HepG2 (cell line): Measurements from ENCODE around the gene ATP2B2. TPM values are rescaled to one million over a fixed set of nuclear protein-coding genes. Genes with fewer than 3 reads are reported as not detected.
A peak's percentile ranks its signal among the peaks of the same experiment; 100 is the strongest.

Experiments
- ATAC-seq: fragments of 200-7000 bp; cut with Tn5 transposase; 3 replicates; pipeline ENCODE4 v1.9.1; 2020; ENCODE audit warnings: mild to moderate bottlenecking, moderate library complexity
- BruUV-seq: library from RNA; stranded (reverse); fragments of 400-500 nt; replicated peaks from 2 replicates; lab custom pipeline; 2021; lab: Mats Ljungman, UMichigan
- CTCF ChIA-PET: fragments of 300-600 bp; formaldehyde crosslinking; extraction: SDS; loops from one replicate; lab custom pipeline; 2021; ENCODE audit warnings: low total read pairs, inconsistent platforms, low intra/inter-chr PET ratio; lab: Yijun Ruan, JAX
- POLR2A ChIA-PET: fragments of 350-600 bp; sonication (Branson Sonifier 250); formaldehyde crosslinking; loops from one replicate; lab custom pipeline; 2020; ENCODE audit warnings: antibody characterized with exemption, inconsistent platforms; lab: Yijun Ruan, JAX
- DNase-seq: peaks from one replicate; pipeline ENCODE4 v3.0.0-alpha.2; 2015; ENCODE audit warnings: low spot score
- FAIRE-seq: peaks from 3 replicates; lab custom pipeline; 2011; peaks lifted over from hg19 to GRCh38; lab: Jason Lieb, UNC
- H2AFZ ChIP-seq: one replicate; pipeline ENCODE4 v1.6.1; 2011; ENCODE audit warnings: low read length, inconsistent platforms
- H3K27ac ChIP-seq: fragments of 300-600 bp; 3 replicates; pipeline ENCODE4 v1.8.0; 2011; ENCODE audit warnings: mixed run types, mild to moderate bottlenecking, mixed read lengths, low read length, inconsistent platforms; ENCODE audit not compliant: insufficient read depth; ENCODE audit errors: extremely low read length
- H3K27me3 ChIP-seq, 2 experiments: fragments of 200-600 bp in 1 of 2; 2 replicates in 1 of 2; 3 replicates in 1 of 2; pipeline versions ENCODE4 v1.6.0 to v1.8.0; 2011; ENCODE audit warnings: low read length in 2 of 2, mild to moderate bottlenecking in 2 of 2, moderate library complexity in 2 of 2, inconsistent platforms in 1 of 2; ENCODE audit not compliant: insufficient read depth in 2 of 2, control insufficient read depth in 1 of 2
- H3K36me3 ChIP-seq, 2 experiments: fragments of 200-600 bp in 1 of 2; replicated peaks in 1 of 2; 2 replicates in 1 of 2; 3 replicates in 1 of 2; pipeline versions ENCODE4 v1.5.1 to v1.8.0; 2011; ENCODE audit warnings: low read length in 2 of 2, inconsistent platforms in 1 of 2; ENCODE audit not compliant: insufficient read depth in 2 of 2, control insufficient read depth in 1 of 2
- H3K4me1 ChIP-seq: 2 replicates; pipeline ENCODE4 v1.5.1; 2012; ENCODE audit warnings: low read length, inconsistent platforms; ENCODE audit not compliant: insufficient read depth
- H3K4me2 ChIP-seq: 2 replicates; pipeline ENCODE4 v1.6.0; 2011; ENCODE audit warnings: low read depth, low read length, inconsistent platforms
- H3K4me3 ChIP-seq, 3 experiments: fragments of 200-600 bp in 1 of 3; sonication (generic), shearing (Covaris generic) in 1 of 3; replicated peaks in 1 of 3; 2 replicates each; pipeline ENCODE4 v1.5.1; 2011 to 2016; ENCODE audit warnings: low read length in 3 of 3, inconsistent platforms in 2 of 3, low read depth in 2 of 3, mild to moderate bottlenecking in 2 of 3, control low read depth in 1 of 3, mixed read lengths in 1 of 3; ENCODE audit not compliant: insufficient read depth in 1 of 3
- H3K79me2 ChIP-seq: one replicate; pipeline ENCODE4 v1.6.1; 2011; ENCODE audit warnings: low read length, inconsistent platforms; ENCODE audit not compliant: insufficient read depth
- H3K9ac ChIP-seq: 2 replicates; pipeline ENCODE4 v1.6.0; 2011; ENCODE audit warnings: mild to moderate bottlenecking, low read depth, low read length, inconsistent platforms; ENCODE audit not compliant: insufficient read depth
- H3K9me3 ChIP-seq: 2 replicates; pipeline ENCODE4 v1.5.1; 2012; ENCODE audit warnings: mild to moderate bottlenecking, low read length
- H4K20me1 ChIP-seq: 2 replicates; pipeline ENCODE4 v1.6.0; 2011; ENCODE audit warnings: inconsistent platforms, mild to moderate bottlenecking, low read length, moderate library complexity; ENCODE audit not compliant: insufficient read depth
- MED1 ChIP-seq: sonication (generic); formaldehyde crosslinking; IDR thresholded peaks from 2 replicates; pipeline ENCODE4 v1.4.0; 2020; ENCODE audit warnings: missing genetic modification reagents
- WGBS: methylation state at CpG from one replicate; pipeline ENCODE4 v1.1.6; 2017; ENCODE audit warnings: low lambda C conversion rate; 5-methylcytosine and 5-hydroxymethylcytosine counted together
- in situ Hi-C: cut with HindIII; loops from 2 replicates; pipeline ENCODE4 v1.10.0; 2017; ENCODE audit warnings: low pct_unique_long_range_greater_than_20kb; ENCODE audit not compliant: extremely low pct_ligation_motif_present
- intact Hi-C: fragments of 100-400 bp; cut with micrococcal nuclease; formaldehyde crosslinking; loops from one replicate; pipeline ENCODE4 v1.10.0; 2022; ENCODE audit not compliant: unreplicated experiment
- polyA plus RNA-seq, 8 experiments: library from polyadenylated mRNA; depleted of rRNA in 3 of 8; stranded (reverse) in 7 of 8; unstranded in 1 of 8; fragments of >200 nt; fragmentation: Illumina TruSeq in 4 of 8; extraction: Trizol in 4 of 8; gene quantifications; 2 replicates each; pipeline versions ENCODE4 v1.2.1 to v1.2.3, GENCODE V29; 2011 to 2016; ENCODE audit warnings: low read depth in 4 of 8, missing spikeins in 1 of 8, mixed read lengths in 1 of 8; ENCODE audit not compliant: insufficient read depth in 1 of 8
- total RNA-seq, 5 experiments: library from RNA; depleted of rRNA; stranded (reverse); fragments of >200 nt; fragmentation: Illumina TruSeq; extraction: Trizol; gene quantifications; 2 replicates each; pipeline ENCODE4 v1.2.3, GENCODE V29; 2016; ENCODE audit warnings: low read depth in 1 of 5
- TF ChIP-seq, protein P1 (sequence below): sonication (generic); formaldehyde crosslinking; IDR thresholded peaks from 2 replicates; pipeline ENCODE4 v1.5.0; 2020; ENCODE audit warnings: mild to moderate bottlenecking, missing genetic modification reagents, borderline replicate concordance

The ATP2B2 gene
- total and polyA plus RNA-seq, 2 of the 13 experiments (the other 11 are each of a cell fraction or from before 2014, with no cell fraction given): 1.5 to 2.3 TPM

DNA sequence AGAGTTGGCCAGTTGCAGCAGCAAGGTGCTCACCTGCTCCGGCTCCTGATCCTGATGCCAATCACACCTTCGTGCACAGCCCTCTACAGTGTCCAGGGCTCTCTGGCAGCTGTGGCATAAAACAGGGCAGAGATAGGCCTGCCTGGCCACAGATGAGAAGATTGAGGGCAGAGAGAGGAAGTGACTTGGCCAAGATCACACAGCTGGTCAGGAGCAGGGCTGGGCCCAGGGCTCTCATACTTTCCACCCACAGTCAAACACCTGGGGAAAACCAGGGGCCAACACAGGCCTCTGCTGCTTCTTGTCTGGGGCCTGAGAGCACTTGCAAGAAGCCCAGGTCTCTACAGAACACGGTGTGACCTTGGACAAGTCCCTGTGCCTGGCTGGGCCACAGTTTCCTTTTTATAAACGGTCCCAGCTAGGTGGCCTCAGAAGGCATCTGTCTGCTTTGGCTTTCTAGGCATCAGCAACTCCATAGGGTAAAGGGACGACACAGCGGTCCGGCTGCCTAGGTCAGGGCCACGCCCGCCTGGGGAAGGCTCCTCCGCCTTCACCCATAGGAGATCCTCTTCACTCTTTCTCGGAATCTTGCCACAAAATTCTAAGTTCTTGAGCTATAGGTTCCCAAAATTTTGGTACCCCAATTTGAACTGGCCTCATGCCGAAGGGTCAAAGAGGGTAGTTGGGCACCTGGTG, 3.1 kb downstream of the ATP2B2 start:
- no peaks in the 10 kb centered on the region for H3K9me3 ChIP-seq
- intact Hi-C loops (no loop called here), in situ Hi-C loops (no loop called here)
- ChIA-PET POLR2A (no interaction called here), CTCF (no interaction called here)
- H3K27me3 ChIP-seq: peaks cover 0 to 23% of the 10 kb centered on the region in 2 experiments; a peak in 3 of 5 replicates
- FAIRE-seq: no peak
- DNase-seq: no peak
- no peak for ATAC-seq
- no peaks in the 10 kb centered on the region for H3K36me3 ChIP-seq
- H3K9ac ChIP-seq: no peak overlapping the region
- TF ChIP-seq, protein P1, sequence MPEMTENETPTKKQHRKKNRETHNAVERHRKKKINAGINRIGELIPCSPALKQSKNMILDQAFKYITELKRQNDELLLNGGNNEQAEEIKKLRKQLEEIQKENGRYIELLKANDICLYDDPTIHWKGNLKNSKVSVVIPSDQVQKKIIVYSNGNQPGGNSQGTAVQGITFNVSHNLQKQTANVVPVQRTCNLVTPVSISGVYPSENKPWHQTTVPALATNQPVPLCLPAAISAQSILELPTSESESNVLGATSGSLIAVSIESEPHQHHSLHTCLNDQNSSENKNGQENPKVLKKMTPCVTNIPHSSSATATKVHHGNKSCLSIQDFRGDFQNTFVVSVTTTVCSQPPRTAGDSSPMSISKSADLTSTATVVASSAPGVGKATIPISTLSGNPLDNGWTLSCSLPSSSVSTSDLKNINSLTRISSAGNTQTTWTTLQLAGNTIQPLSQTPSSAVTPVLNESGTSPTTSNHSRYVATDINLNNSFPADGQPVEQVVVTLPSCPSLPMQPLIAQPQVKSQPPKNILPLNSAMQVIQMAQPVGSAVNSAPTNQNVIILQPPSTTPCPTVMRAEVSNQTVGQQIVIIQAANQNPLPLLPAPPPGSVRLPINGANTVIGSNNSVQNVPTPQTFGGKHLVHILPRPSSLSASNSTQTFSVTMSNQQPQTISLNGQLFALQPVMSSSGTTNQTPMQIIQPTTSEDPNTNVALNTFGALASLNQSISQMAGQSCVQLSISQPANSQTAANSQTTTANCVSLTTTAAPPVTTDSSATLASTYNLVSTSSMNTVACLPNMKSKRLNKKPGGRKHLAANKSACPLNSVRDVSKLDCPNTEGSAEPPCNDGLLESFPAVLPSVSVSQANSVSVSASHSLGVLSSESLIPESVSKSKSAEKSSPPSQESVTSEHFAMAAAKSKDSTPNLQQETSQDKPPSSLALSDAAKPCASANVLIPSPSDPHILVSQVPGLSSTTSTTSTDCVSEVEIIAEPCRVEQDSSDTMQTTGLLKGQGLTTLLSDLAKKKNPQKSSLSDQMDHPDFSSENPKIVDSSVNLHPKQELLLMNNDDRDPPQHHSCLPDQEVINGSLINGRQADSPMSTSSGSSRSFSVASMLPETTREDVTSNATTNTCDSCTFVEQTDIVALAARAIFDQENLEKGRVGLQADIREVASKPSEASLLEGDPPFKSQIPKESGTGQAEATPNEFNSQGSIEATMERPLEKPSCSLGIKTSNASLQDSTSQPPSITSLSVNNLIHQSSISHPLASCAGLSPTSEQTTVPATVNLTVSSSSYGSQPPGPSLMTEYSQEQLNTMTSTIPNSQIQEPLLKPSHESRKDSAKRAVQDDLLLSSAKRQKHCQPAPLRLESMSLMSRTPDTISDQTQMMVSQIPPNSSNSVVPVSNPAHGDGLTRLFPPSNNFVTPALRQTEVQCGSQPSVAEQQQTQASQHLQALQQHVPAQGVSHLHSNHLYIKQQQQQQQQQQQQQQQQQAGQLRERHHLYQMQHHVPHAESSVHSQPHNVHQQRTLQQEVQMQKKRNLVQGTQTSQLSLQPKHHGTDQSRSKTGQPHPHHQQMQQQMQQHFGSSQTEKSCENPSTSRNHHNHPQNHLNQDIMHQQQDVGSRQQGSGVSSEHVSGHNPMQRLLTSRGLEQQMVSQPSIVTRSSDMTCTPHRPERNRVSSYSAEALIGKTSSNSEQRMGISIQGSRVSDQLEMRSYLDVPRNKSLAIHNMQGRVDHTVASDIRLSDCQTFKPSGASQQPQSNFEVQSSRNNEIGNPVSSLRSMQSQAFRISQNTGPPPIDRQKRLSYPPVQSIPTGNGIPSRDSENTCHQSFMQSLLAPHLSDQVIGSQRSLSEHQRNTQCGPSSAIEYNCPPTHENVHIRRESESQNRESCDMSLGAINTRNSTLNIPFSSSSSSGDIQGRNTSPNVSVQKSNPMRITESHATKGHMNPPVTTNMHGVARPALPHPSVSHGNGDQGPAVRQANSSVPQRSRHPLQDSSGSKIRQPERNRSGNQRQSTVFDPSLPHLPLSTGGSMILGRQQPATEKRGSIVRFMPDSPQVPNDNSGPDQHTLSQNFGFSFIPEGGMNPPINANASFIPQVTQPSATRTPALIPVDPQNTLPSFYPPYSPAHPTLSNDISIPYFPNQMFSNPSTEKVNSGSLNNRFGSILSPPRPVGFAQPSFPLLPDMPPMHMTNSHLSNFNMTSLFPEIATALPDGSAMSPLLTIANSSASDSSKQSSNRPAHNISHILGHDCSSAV: no peak
- 0 out of 2 replicates have a peak, but pooled peaks have one; percentile 21 for TF ChIP-seq MED1 (CRISPR knock-in tag)
- no peaks in the 10 kb centered on the region for H3K79me2 ChIP-seq
- H2AFZ ChIP-seq: no peak overlapping the region
- WGBS: 66% methylated on average over 11 of the region's 12 CpGs
- peaks cover 70% of the 10 kb centered on the region for H3K4me1 ChIP-seq
- H3K4me3 ChIP-seq: no peak overlapping the region
- no peak overlapping the region for H3K27ac ChIP-seq
- no TSS peak for BruUV-seq
- H3K4me2 ChIP-seq: peak overlapping the region; percentile 25; the same call in 1 of the 2 replicates
- no peaks in the 10 kb centered on the region for H4K20me1 ChIP-seq
